Measurements from ENCODE around the gene TSPAN11. TPM values are rescaled to one million over a fixed set of nuclear protein-coding genes. Genes with fewer than 3 reads are reported as not detected.

The TSPAN11 gene
- total and polyA plus RNA-seq, 5 donors from 2014 or later, result not detected

- H3K36me3 Mint-ChIP-seq, result no peaks in the 10 kb centered on the region
- no peaks in the 10 kb centered on the region for H3K36me3 ChIP-seq (ENCODE audit: control insufficient read depth, insufficient read depth, low read length)
- no peak overlapping the region for H3K4me3 Mint-ChIP-seq
- H3K9me3 Mint-ChIP-seq, result no peaks in the 10 kb centered on the region
- no peak overlapping the region for H3K27ac Mint-ChIP-seq
- H3K4me1 Mint-ChIP-seq, result no peaks in the 10 kb centered on the region
- ATAC-seq (ENCODE audit: low read depth in 2 of 2) (no peak), DNase-seq (no peak)
- H3K27me3 ChIP-seq (ENCODE audit: control insufficient read depth, insufficient read depth, low read length), result no peaks in the 10 kb centered on the region
- peaks cover 5% of the 10 kb centered on the region for H3K27me3 Mint-ChIP-seq
- H3K4me3 ChIP-seq (ENCODE audit: low read depth, low read length), result no peak overlapping the region
- no peaks in the 10 kb centered on the region for H3K4me1 ChIP-seq (ENCODE audit: control insufficient read depth, insufficient read depth, low read length, poor library complexity, severe bottlenecking)
- H3K9me3 ChIP-seq (ENCODE audit: control insufficient read depth in 2 of 2, low read length in 2 of 2), result no peaks in the 10 kb centered on the region
- no peak overlapping the region for H3K27ac ChIP-seq (ENCODE audit: insufficient read depth, low read length, poor library complexity, severe bottlenecking)
Observed at GRCh38 chr12:31002999-31003398, 76.5 kb downstream of the TSPAN11 start.

GRCh38 chr12:31003861-31004640, 77.5 kb downstream of the TSPAN11 start:
- no peaks in the 10 kb centered on the region for H3K4me1 ChIP-seq (ENCODE audit: control insufficient read depth, insufficient read depth, low read length, poor library complexity, severe bottlenecking)
- DNase-seq, result no peak
- H3K36me3 ChIP-seq (ENCODE audit: control insufficient read depth, insufficient read depth, low read length), result no peaks in the 10 kb centered on the region
- no peaks in the 10 kb centered on the region for H3K4me1 Mint-ChIP-seq
- no peaks in the 10 kb centered on the region for H3K9me3 ChIP-seq (ENCODE audit: control insufficient read depth in 2 of 2, low read length in 2 of 2)
- no peak overlapping the region for H3K4me3 ChIP-seq (ENCODE audit: low read depth, low read length)
- no peak overlapping the region for H3K4me3 Mint-ChIP-seq
- no peaks in the 10 kb centered on the region for H3K27me3 ChIP-seq (ENCODE audit: control insufficient read depth, insufficient read depth, low read length)
- no peaks in the 10 kb centered on the region for H3K9me3 Mint-ChIP-seq
- no peak for ATAC-seq (ENCODE audit: low read depth in 2 of 2)
- no peaks in the 10 kb centered on the region for H3K36me3 Mint-ChIP-seq
- peaks cover 5% of the 10 kb centered on the region for H3K27me3 Mint-ChIP-seq
- H3K27ac Mint-ChIP-seq, result no peak overlapping the region
- no peak overlapping the region for H3K27ac ChIP-seq (ENCODE audit: insufficient read depth, low read length, poor library complexity, severe bottlenecking)

GRCh38 chr12:31004666-31005065, 78.1 kb downstream of the TSPAN11 start:
- H3K27me3 Mint-ChIP-seq, result peaks cover 5% of the 10 kb centered on the region
- H3K4me1 Mint-ChIP-seq, result no peaks in the 10 kb centered on the region
- ATAC-seq (ENCODE audit: low read depth in 2 of 2), result no peak
- no peak overlapping the region for H3K27ac Mint-ChIP-seq
- H3K27me3 ChIP-seq (ENCODE audit: control insufficient read depth, insufficient read depth, low read length), result no peaks in the 10 kb centered on the region
- no peaks in the 10 kb centered on the region for H3K9me3 ChIP-seq (ENCODE audit: control insufficient read depth in 2 of 2, low read length in 2 of 2)
- H3K4me3 Mint-ChIP-seq, result no peak overlapping the region
- H3K36me3 ChIP-seq (ENCODE audit: control insufficient read depth, insufficient read depth, low read length), result no peaks in the 10 kb centered on the region
- no peak overlapping the region for H3K27ac ChIP-seq (ENCODE audit: insufficient read depth, low read length, poor library complexity, severe bottlenecking)
- no peaks in the 10 kb centered on the region for H3K9me3 Mint-ChIP-seq
- H3K4me3 ChIP-seq (ENCODE audit: low read depth, low read length), result no peak overlapping the region
- no peaks in the 10 kb centered on the region for H3K36me3 Mint-ChIP-seq
- no peak for DNase-seq
- H3K4me1 ChIP-seq (ENCODE audit: control insufficient read depth, insufficient read depth, low read length, poor library complexity, severe bottlenecking), result no peaks in the 10 kb centered on the region

- Mint-ChIP-seq H3K4me3 (no peak overlapping the region), H3K9me3 (no peaks in the 10 kb centered on the region), H3K27me3 (peaks cover 5% of the 10 kb centered on the region), H3K27ac (no peak overlapping the region), H3K36me3 (no peaks in the 10 kb centered on the region), H3K4me1 (no peaks in the 10 kb centered on the region)
- ATAC-seq (ENCODE audit: low read depth in 2 of 2), result no peak
- Histone ChIP-seq H3K36me3 (ENCODE audit: control insufficient read depth, insufficient read depth, low read length) (no peaks in the 10 kb centered on the region), H3K9me3 (ENCODE audit: control insufficient read depth in 2 of 2, low read length in 2 of 2) (no peaks in the 10 kb centered on the region), H3K27ac (ENCODE audit: insufficient read depth, low read length, poor library complexity, severe bottlenecking) (no peak overlapping the region), H3K27me3 (ENCODE audit: control insufficient read depth, insufficient read depth, low read length) (no peaks in the 10 kb centered on the region), H3K4me1 (ENCODE audit: control insufficient read depth, insufficient read depth, low read length, poor library complexity, severe bottlenecking) (no peaks in the 10 kb centered on the region), H3K4me3 (ENCODE audit: low read depth, low read length) (no peak overlapping the region)
- no peak for DNase-seq
Observed at GRCh38 chr12:31005256-31005943, 78.9 kb downstream of the TSPAN11 start.

- Histone ChIP-seq H3K4me1 (ENCODE audit: control insufficient read depth, insufficient read depth, low read length, poor library complexity, severe bottlenecking) (no peaks in the 10 kb centered on the region), H3K27ac (ENCODE audit: insufficient read depth, low read length, poor library complexity, severe bottlenecking) (no peak overlapping the region), H3K27me3 (ENCODE audit: control insufficient read depth, insufficient read depth, low read length) (no peaks in the 10 kb centered on the region), H3K9me3 (ENCODE audit: control insufficient read depth in 2 of 2, low read length in 2 of 2) (no peaks in the 10 kb centered on the region), H3K4me3 (ENCODE audit: low read depth, low read length) (no peak overlapping the region), H3K36me3 (ENCODE audit: control insufficient read depth, insufficient read depth, low read length) (no peaks in the 10 kb centered on the region)
- Mint-ChIP-seq H3K36me3 (no peaks in the 10 kb centered on the region), H3K4me1 (no peaks in the 10 kb centered on the region), H3K27ac (no peak overlapping the region), H3K9me3 (no peaks in the 10 kb centered on the region), H3K27me3 (peaks cover 5% of the 10 kb centered on the region), H3K4me3 (no peak overlapping the region)
- ATAC-seq (ENCODE audit: low read depth in 2 of 2) (no peak), DNase-seq (no peak)
Observed at GRCh38 chr12:31005944-31006361, 79.4 kb downstream of the TSPAN11 start.

GRCh38 chr12:31006416-31007152, 80.0 kb downstream of the TSPAN11 start:
- Histone ChIP-seq H3K4me3 (ENCODE audit: low read depth, low read length) (no peak overlapping the region), H3K36me3 (ENCODE audit: control insufficient read depth, insufficient read depth, low read length) (no peaks in the 10 kb centered on the region), H3K27me3 (ENCODE audit: control insufficient read depth, insufficient read depth, low read length) (no peaks in the 10 kb centered on the region), H3K9me3 (ENCODE audit: control insufficient read depth in 2 of 2, low read length in 2 of 2) (no peaks in the 10 kb centered on the region), H3K27ac (ENCODE audit: insufficient read depth, low read length, poor library complexity, severe bottlenecking) (no peak overlapping the region), H3K4me1 (ENCODE audit: control insufficient read depth, insufficient read depth, low read length, poor library complexity, severe bottlenecking) (no peaks in the 10 kb centered on the region)
- peak overlapping the region in 1 of 4 donors; percentile 39 for H3K4me3 Mint-ChIP-seq
- ATAC-seq (ENCODE audit: low read depth in 2 of 2) (no peak), DNase-seq (no peak)
- H3K9me3 Mint-ChIP-seq, result no peaks in the 10 kb centered on the region
- H3K36me3 Mint-ChIP-seq, result no peaks in the 10 kb centered on the region
- H3K4me1 Mint-ChIP-seq, result no peaks in the 10 kb centered on the region
- no peaks in the 10 kb centered on the region for H3K27me3 Mint-ChIP-seq
- H3K27ac Mint-ChIP-seq, result no peak overlapping the region

- H3K27me3 Mint-ChIP-seq, result no peaks in the 10 kb centered on the region
- no peak overlapping the region for H3K27ac Mint-ChIP-seq
- Histone ChIP-seq H3K36me3 (ENCODE audit: control insufficient read depth, insufficient read depth, low read length) (no peaks in the 10 kb centered on the region), H3K27me3 (ENCODE audit: control insufficient read depth, insufficient read depth, low read length) (no peaks in the 10 kb centered on the region), H3K9me3 (ENCODE audit: control insufficient read depth in 2 of 2, low read length in 2 of 2) (no peaks in the 10 kb centered on the region), H3K4me1 (ENCODE audit: control insufficient read depth, insufficient read depth, low read length, poor library complexity, severe bottlenecking) (no peaks in the 10 kb centered on the region), H3K4me3 (ENCODE audit: low read depth, low read length) (no peak overlapping the region), H3K27ac (ENCODE audit: insufficient read depth, low read length, poor library complexity, severe bottlenecking) (no peak overlapping the region)
- peak overlapping the region in 1 of 4 donors; percentile 39 for H3K4me3 Mint-ChIP-seq
- H3K9me3 Mint-ChIP-seq, result no peaks in the 10 kb centered on the region
- no peaks in the 10 kb centered on the region for H3K36me3 Mint-ChIP-seq
- DNase-seq (no peak), ATAC-seq (ENCODE audit: low read depth in 2 of 2) (no peak)
- H3K4me1 Mint-ChIP-seq, result no peaks in the 10 kb centered on the region
Observed at GRCh38 chr12:31007153-31007495, 80.6 kb downstream of the TSPAN11 start.
